Glutamatergic neuron (in vitro differentiated cells): ENCODE measurements around the gene NMNAT3. TPM values are rescaled to one million over a fixed set of nuclear protein-coding genes. Genes with fewer than 3 reads are reported as not detected.
A peak's percentile ranks its signal among the peaks of the same experiment; 100 is the strongest.

ENCODE experiments used
- DNase-seq: peaks from one replicate; pipeline ENCODE4 v3.0.0; 2022
- H3K27ac Mint-ChIP-seq: one replicate; pipeline ENCODE4 v1.8.0; 2020; ENCODE audit warnings: mild to moderate bottlenecking, mixed read lengths, inconsistent platforms; ENCODE audit not compliant: unreplicated experiment
- H3K27me3 Mint-ChIP-seq: one replicate; pipeline ENCODE4 v1.8.0; 2020; ENCODE audit warnings: mild to moderate bottlenecking, moderate library complexity, mixed read lengths, inconsistent platforms; ENCODE audit not compliant: unreplicated experiment
- H3K36me3 Mint-ChIP-seq: one replicate; pipeline ENCODE4 v1.8.0; 2020; ENCODE audit warnings: mild to moderate bottlenecking, mixed read lengths, inconsistent platforms; ENCODE audit not compliant: unreplicated experiment
- H3K4me1 Mint-ChIP-seq: one replicate; pipeline ENCODE4 v1.8.0; 2020; ENCODE audit warnings: mild to moderate bottlenecking, low read depth, mixed read lengths, inconsistent platforms; ENCODE audit not compliant: unreplicated experiment
- H3K4me3 Mint-ChIP-seq: one replicate; pipeline ENCODE4 v1.8.0; 2020; ENCODE audit warnings: mild to moderate bottlenecking, mixed read lengths, inconsistent platforms; ENCODE audit not compliant: unreplicated experiment
- H3K9me3 Mint-ChIP-seq: one replicate; pipeline ENCODE4 v1.8.0; 2020; ENCODE audit warnings: mild to moderate bottlenecking, moderate library complexity, mixed read lengths, inconsistent platforms; ENCODE audit not compliant: unreplicated experiment
- total RNA-seq: library from RNA; stranded (reverse); fragmentation: NEBNext Ultra II Directional; extraction: Animal tissue kit (Norgen Biotek cat#: 25700); gene quantifications from one replicate; pipeline ENCODE4 v1.2.1, GENCODE V29; 2021; ENCODE audit not compliant: unreplicated experiment
- TF ChIP-seq, protein P1 (sequence below): fragments of 200-600 bp; sonication (generic); IDR thresholded peaks from one replicate; pipeline ENCODE4 v1.5.0; 2021; ENCODE audit not compliant: partially characterized antibody, unreplicated experiment

The NMNAT3 gene
- total RNA-seq, 1 donor from 2014 or later, result 0.61 TPM

DNA sequence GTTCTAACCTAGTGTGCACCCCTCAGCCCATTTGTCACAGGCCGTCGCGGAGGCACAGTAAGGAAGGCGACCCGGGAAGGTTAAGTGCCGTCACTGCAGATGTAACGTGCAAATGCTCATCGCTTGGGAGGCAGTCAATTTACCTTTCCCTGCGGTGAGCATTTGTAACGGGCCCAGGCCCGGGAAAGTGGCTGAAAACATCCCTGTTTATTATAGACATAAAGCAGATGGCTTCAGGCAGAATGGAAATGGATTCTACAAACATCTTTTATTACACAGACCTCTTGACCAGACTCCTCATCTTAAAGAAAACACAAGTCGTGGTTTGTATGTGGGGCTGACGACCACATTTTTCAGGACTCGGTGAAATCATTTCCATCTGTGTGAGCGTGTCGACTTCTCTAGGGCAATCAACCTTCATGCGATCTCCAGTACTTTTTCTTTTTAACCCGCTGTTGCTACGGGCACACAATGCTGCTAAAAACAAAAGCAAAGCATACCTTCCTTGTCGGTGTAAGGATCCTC lies 43.6 kb downstream of the NMNAT3 start:
- Mint-ChIP-seq H3K27ac (no peak overlapping the region), H3K4me3 (no peak overlapping the region), H3K4me1 (no peaks in the 10 kb centered on the region), H3K27me3 (peaks cover 2% of the 10 kb centered on the region), H3K36me3 (no peaks in the 10 kb centered on the region), H3K9me3 (peaks cover 2% of the 10 kb centered on the region)
- TF ChIP-seq, protein P1, sequence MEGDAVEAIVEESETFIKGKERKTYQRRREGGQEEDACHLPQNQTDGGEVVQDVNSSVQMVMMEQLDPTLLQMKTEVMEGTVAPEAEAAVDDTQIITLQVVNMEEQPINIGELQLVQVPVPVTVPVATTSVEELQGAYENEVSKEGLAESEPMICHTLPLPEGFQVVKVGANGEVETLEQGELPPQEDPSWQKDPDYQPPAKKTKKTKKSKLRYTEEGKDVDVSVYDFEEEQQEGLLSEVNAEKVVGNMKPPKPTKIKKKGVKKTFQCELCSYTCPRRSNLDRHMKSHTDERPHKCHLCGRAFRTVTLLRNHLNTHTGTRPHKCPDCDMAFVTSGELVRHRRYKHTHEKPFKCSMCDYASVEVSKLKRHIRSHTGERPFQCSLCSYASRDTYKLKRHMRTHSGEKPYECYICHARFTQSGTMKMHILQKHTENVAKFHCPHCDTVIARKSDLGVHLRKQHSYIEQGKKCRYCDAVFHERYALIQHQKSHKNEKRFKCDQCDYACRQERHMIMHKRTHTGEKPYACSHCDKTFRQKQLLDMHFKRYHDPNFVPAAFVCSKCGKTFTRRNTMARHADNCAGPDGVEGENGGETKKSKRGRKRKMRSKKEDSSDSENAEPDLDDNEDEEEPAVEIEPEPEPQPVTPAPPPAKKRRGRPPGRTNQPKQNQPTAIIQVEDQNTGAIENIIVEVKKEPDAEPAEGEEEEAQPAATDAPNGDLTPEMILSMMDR, result no peak
- DNase-seq, result no peak

- Mint-ChIP-seq H3K4me1 (no peaks in the 10 kb centered on the region), H3K36me3 (no peaks in the 10 kb centered on the region), H3K27me3 (peaks cover 2% of the 10 kb centered on the region), H3K4me3 (no peak overlapping the region), H3K27ac (no peak overlapping the region), H3K9me3 (peaks cover 2% of the 10 kb centered on the region)
- DNase-seq, result no peak
- TF ChIP-seq, protein P1, result no peak
These were observed 44.3 kb downstream of the NMNAT3 start for GRCh38 chr3:139633511-139633910.

DNA sequence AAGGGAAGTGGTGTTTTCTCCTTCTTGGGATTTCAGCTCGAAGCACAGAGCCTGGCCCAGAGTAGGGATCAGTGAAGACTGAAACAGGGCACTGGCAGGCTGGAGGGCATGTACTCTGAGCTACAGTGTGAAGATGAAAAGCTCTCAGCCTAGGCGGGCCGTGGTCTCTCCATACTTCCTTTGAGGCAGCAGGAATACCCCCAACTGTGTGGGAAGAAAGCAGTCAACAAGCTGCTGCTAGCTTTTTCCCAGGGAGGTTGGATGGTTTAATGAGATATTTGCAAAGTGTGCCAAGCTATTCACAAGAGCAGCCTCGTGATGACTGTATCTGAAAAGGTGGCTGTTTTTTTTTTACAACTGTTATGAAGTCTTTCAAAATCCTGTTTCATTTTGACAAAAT lies 47.2 kb downstream of the NMNAT3 start:
- no peaks in the 10 kb centered on the region for H3K36me3 Mint-ChIP-seq
- no peak overlapping the region for H3K27ac Mint-ChIP-seq
- no peaks in the 10 kb centered on the region for H3K4me1 Mint-ChIP-seq
- no peak overlapping the region for H3K4me3 Mint-ChIP-seq
- peaks cover 2% of the 10 kb centered on the region for H3K27me3 Mint-ChIP-seq
- DNase-seq, result no peak
- TF ChIP-seq, protein P1, result no peak
- peaks cover 2% of the 10 kb centered on the region for H3K9me3 Mint-ChIP-seq

DNA sequence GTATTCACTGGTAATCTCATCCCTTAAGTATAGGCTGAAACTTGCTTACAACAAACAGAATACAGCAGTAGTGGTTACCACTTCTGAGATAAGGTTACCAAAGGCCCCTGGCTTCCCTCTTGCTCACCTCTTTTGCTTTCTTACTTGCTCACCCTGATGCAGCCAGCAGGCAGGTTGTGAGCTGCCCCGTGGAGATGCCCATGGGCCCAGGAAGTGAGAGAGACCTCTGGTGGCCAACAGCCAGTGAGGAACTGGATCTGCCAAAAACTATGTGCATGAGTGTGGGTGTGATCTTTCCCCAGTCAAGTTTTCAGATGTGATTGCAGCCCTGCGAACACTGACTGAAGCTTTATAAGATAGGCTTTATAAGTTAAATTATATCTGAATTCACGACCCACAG lies 48.7 kb downstream of the NMNAT3 start:
- Mint-ChIP-seq H3K36me3 (no peaks in the 10 kb centered on the region), H3K4me3 (no peak overlapping the region), H3K27me3 (peaks cover 2% of the 10 kb centered on the region), H3K9me3 (peaks cover 2% of the 10 kb centered on the region), H3K27ac (no peak overlapping the region), H3K4me1 (no peaks in the 10 kb centered on the region)
- DNase-seq, result peak; percentile 28
- TF ChIP-seq, protein P1, result no peak

GRCh38 chr3:139627759-139628158 lies 50.0 kb downstream of the NMNAT3 start:
- H3K27me3 Mint-ChIP-seq, result no peaks in the 10 kb centered on the region
- DNase-seq, result no peak
- peaks cover 2% of the 10 kb centered on the region for H3K9me3 Mint-ChIP-seq
- H3K36me3 Mint-ChIP-seq, result no peaks in the 10 kb centered on the region
- H3K27ac Mint-ChIP-seq, result no peak overlapping the region
- no peak overlapping the region for H3K4me3 Mint-ChIP-seq
- TF ChIP-seq, protein P1, result no peak
- no peaks in the 10 kb centered on the region for H3K4me1 Mint-ChIP-seq
